ENCODE data around the gene HDAC9. TPM values are rescaled to one million over a fixed set of nuclear protein-coding genes. Genes with fewer than 3 reads are reported as not detected.

HDAC9 gene
- total and polyA plus RNA-seq, 2 experiments from 2014 or later: 3.7 to 9.4 TPM

GRCh38 chr7:18509481-18509880 is 13.9 kb downstream of the HDAC9 start:
- Histone ChIP-seq H3K4me1 (ENCODE audit: insufficient read depth) (no peaks in the 10 kb centered on the region), H3K27ac (peak overlapping the region; percentile 80), H4K20me1 (ENCODE audit: insufficient read depth, poor library complexity, severe bottlenecking) (no peaks in the 10 kb centered on the region), H3K79me2 (no peaks in the 10 kb centered on the region), H3K4me2 (peak overlapping the region; percentile 26), H3K9me3 (ENCODE audit: low read depth) (no peaks in the 10 kb centered on the region), H3K4me3 (no peak overlapping the region), H3K36me3 (replicated peaks; ENCODE audit: insufficient read depth, low read depth) (no peaks in the 10 kb centered on the region), H2AFZ (no peak overlapping the region), H3K27me3 (no peaks in the 10 kb centered on the region), H3K9me2 (replicated peaks; ENCODE audit: insufficient read depth) (no peaks in the 10 kb centered on the region)
- DNase-seq (ENCODE audit: low spot score): no peak
- WGBS (ENCODE audit: low lambda C conversion rate, missing lambda C conversion rate): 87% methylated on average over 2 of the region's 2 CpGs
- no peak for TF ChIP-seq CTCF (IDR thresholded peaks at IDR 0.05; ENCODE audit: poor library complexity)
- no peak for TF ChIP-seq EZH2phosphoT487 (IDR thresholded peaks at IDR 0.05; ENCODE audit: low read depth, severe bottlenecking, unreplicated experiment)
- TF ChIP-seq EZH2 (IDR thresholded peaks at IDR 0.05; ENCODE audit: borderline replicate concordance): no peak

- Histone ChIP-seq H3K9me2 (replicated peaks; ENCODE audit: insufficient read depth) (no peaks in the 10 kb centered on the region), H3K27me3 (no peaks in the 10 kb centered on the region), H3K79me2 (no peaks in the 10 kb centered on the region), H3K9me3 (ENCODE audit: low read depth) (no peaks in the 10 kb centered on the region), H3K36me3 (replicated peaks; ENCODE audit: insufficient read depth, low read depth) (no peaks in the 10 kb centered on the region), H3K4me1 (ENCODE audit: insufficient read depth) (no peaks in the 10 kb centered on the region), H4K20me1 (ENCODE audit: insufficient read depth, poor library complexity, severe bottlenecking) (no peaks in the 10 kb centered on the region), H3K4me3 (no peak overlapping the region), H2AFZ (no peak overlapping the region), H3K27ac (no peak overlapping the region), H3K4me2 (no peak overlapping the region)
- no peak for TF ChIP-seq CTCF (IDR thresholded peaks at IDR 0.05; ENCODE audit: poor library complexity)
- no peak for TF ChIP-seq EZH2phosphoT487 (IDR thresholded peaks at IDR 0.05; ENCODE audit: low read depth, severe bottlenecking, unreplicated experiment)
- no peak for TF ChIP-seq EZH2 (IDR thresholded peaks at IDR 0.05; ENCODE audit: borderline replicate concordance)
- no peak for DNase-seq (ENCODE audit: low spot score)
- WGBS (ENCODE audit: low lambda C conversion rate, missing lambda C conversion rate): 89% methylated on average over 4 of the region's 4 CpGs
Observed at GRCh38 chr7:18511351-18512140, 16.0 kb downstream of the HDAC9 start.

DNA sequence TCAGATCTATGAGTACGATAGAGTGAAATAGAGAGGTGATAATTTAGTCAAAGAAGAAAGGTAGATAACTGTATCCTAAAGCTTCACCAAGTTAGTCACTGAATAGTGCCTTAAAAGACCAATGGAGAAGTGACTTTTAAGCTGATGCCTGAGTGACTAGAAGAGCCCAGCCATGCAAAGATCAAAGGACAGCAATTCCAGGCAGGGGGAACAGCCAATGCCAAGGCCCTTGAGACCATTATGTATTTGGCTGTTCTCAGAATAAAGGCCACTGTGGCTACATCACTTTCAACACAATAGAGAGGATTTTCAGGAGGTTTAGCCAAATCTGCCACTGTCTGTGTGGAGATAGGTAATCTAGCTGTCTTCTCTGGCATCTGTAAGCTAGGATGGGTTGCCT is 17.8 kb downstream of the HDAC9 start:
- DNase-seq (ENCODE audit: low spot score): no peak
- H3K9me3 ChIP-seq (ENCODE audit: low read depth): no peaks in the 10 kb centered on the region
- no peaks in the 10 kb centered on the region for H3K79me2 ChIP-seq
- no peaks in the 10 kb centered on the region for H3K9me2 ChIP-seq (replicated peaks; ENCODE audit: insufficient read depth)
- no peak overlapping the region for H2AFZ ChIP-seq
- no peaks in the 10 kb centered on the region for H4K20me1 ChIP-seq (ENCODE audit: insufficient read depth, poor library complexity, severe bottlenecking)
- H3K4me2 ChIP-seq: no peak overlapping the region
- H3K27ac ChIP-seq: no peak overlapping the region
- H3K4me3 ChIP-seq: no peak overlapping the region
- H3K36me3 ChIP-seq (replicated peaks; ENCODE audit: insufficient read depth, low read depth): no peaks in the 10 kb centered on the region
- H3K27me3 ChIP-seq: no peaks in the 10 kb centered on the region
- 88% methylated on average over 1 of the region's 1 CpG for WGBS (ENCODE audit: low lambda C conversion rate, missing lambda C conversion rate)
- TF ChIP-seq EZH2phosphoT487 (IDR thresholded peaks at IDR 0.05; ENCODE audit: low read depth, severe bottlenecking, unreplicated experiment) (no peak), CTCF (IDR thresholded peaks at IDR 0.05; ENCODE audit: poor library complexity) (no peak), EZH2 (IDR thresholded peaks at IDR 0.05; ENCODE audit: borderline replicate concordance) (no peak)
- H3K4me1 ChIP-seq (ENCODE audit: insufficient read depth): no peaks in the 10 kb centered on the region

Data from hepatocyte (in vitro differentiated cells).